MCF 10A (cell line): Measurements from ENCODE around the gene RAB11FIP2. TPM values are rescaled to one million over a fixed set of nuclear protein-coding genes. Genes with fewer than 3 reads are reported as not detected.
A peak's percentile ranks its signal among the peaks of the same experiment; 100 is the strongest.

Source experiments
- BruUV-seq: library from RNA; stranded (reverse); fragments of 400-500 nt; replicated peaks from 2 replicates; lab custom pipeline; 2021; lab: Mats Ljungman, UMichigan
- CTCF ChIA-PET: fragments of 300-600 bp; sonication (Branson Sonifier 250); formaldehyde crosslinking; extraction: SDS; loops from one replicate; lab custom pipeline; 2021; ENCODE audit warnings: antibody characterized with exemption, inconsistent platforms; lab: Yijun Ruan, JAX
- POLR2A ChIA-PET: fragments of 300-600, 350-650 bp; sonication (Branson Sonifier 250); formaldehyde crosslinking; extraction: SDS; loops from one replicate; lab custom pipeline; 2020; ENCODE audit warnings: antibody characterized with exemption, inconsistent platforms; lab: Yijun Ruan, JAX
- DNase-seq: peaks from one replicate; pipeline ENCODE4 v3.0.0-alpha.2; 2018; ENCODE audit not compliant: unreplicated experiment
- H3K27ac Mint-ChIP-seq: one replicate; pipeline ENCODE4 v1.8.0; 2022; ENCODE audit warnings: mild to moderate bottlenecking, low read depth, mixed read lengths; ENCODE audit not compliant: unreplicated experiment
- H3K27me3 Mint-ChIP-seq: one replicate; pipeline ENCODE4 v1.8.0; 2022; ENCODE audit warnings: mixed read lengths; ENCODE audit not compliant: insufficient read depth, unreplicated experiment
- H3K36me3 Mint-ChIP-seq: one replicate; pipeline ENCODE4 v1.8.0; 2022; ENCODE audit warnings: mild to moderate bottlenecking, moderate library complexity, mixed read lengths; ENCODE audit not compliant: insufficient read depth, unreplicated experiment
- H3K4me1 Mint-ChIP-seq: one replicate; pipeline ENCODE4 v1.8.0; 2022; ENCODE audit warnings: mixed read lengths; ENCODE audit not compliant: insufficient read depth, unreplicated experiment
- H3K4me3 Mint-ChIP-seq: one replicate; pipeline ENCODE4 v1.8.0; 2022; ENCODE audit warnings: mild to moderate bottlenecking, moderate library complexity, mixed read lengths; ENCODE audit not compliant: unreplicated experiment
- H3K9me3 Mint-ChIP-seq: one replicate; pipeline ENCODE4 v1.8.0; 2022; ENCODE audit warnings: mixed read lengths; ENCODE audit not compliant: unreplicated experiment
- CTCF ChIP-seq: fragments of 200-600 bp; IDR thresholded peaks from one replicate; pipeline ENCODE4 v1.8.0; 2022; ENCODE audit warnings: antibody characterized with exemption, mild to moderate bottlenecking; ENCODE audit not compliant: unreplicated experiment
- intact Hi-C: fragments of 100-400 bp; cut with micrococcal nuclease; formaldehyde crosslinking; loops from 2 replicates; pipeline ENCODE4 v1.14.1; 2022
- total RNA-seq: library from RNA; stranded (reverse); gene quantifications from 2 replicates; pipeline ENCODE4 v1.2.3, GENCODE V29; 2022

Gene RAB11FIP2
- total RNA-seq, 1 experiment from 2014 or later = 23.9 TPM

- TF ChIP-seq CTCF = no peak
- Mint-ChIP-seq H3K9me3 (no peaks in the 10 kb centered on the region), H3K4me3 (no peak overlapping the region), H3K4me1 (peaks cover 6% of the 10 kb centered on the region), H3K27ac (no peak overlapping the region), H3K27me3 (no peaks in the 10 kb centered on the region), H3K36me3 (no peaks in the 10 kb centered on the region)
- intact Hi-C loops = no loop called here
- BruUV-seq = no TSS peak
- DNase-seq = no peak
- POLR2A ChIA-PET = no interaction called here
- CTCF ChIA-PET = interaction anchor here (0.5 kb wide), 1 partner anchor 8 kb away, joined by 3 read pairs; no protein-coding TSS in a partner anchor
Measured at GRCh38 chr10:118052816-118053215, 6.1 kb upstream of the RAB11FIP2 start.

- TF ChIP-seq CTCF = no peak
- ChIA-PET CTCF (interaction anchor here (0.8 kb wide), 1 partner anchor 551 kb away, joined by 4 read pairs; no protein-coding TSS in a partner anchor), POLR2A (no interaction called here)
- Mint-ChIP-seq H3K9me3 (no peaks in the 10 kb centered on the region), H3K27me3 (no peaks in the 10 kb centered on the region), H3K27ac (no peak overlapping the region), H3K4me1 (peaks cover 15% of the 10 kb centered on the region), H3K4me3 (peak overlapping the region; percentile 82), H3K36me3 (no peaks in the 10 kb centered on the region)
- intact Hi-C loops = loop anchor here (5.0 to 10.0 kb wide), 4 partner anchors 246 to 511 kb away; no protein-coding TSS in a partner anchor
- no peak for DNase-seq
- no TSS peak for BruUV-seq
Measured at GRCh38 chr10:118047880-118048279, 1.1 kb upstream of the RAB11FIP2 start.

GRCh38 chr10:118047157-118047719, 497 bp upstream of the RAB11FIP2 start:
- intact Hi-C loops = loop anchor here (5.0 to 10.0 kb wide), 4 partner anchors 245 to 510 kb away; no protein-coding TSS in a partner anchor
- no peaks in the 10 kb centered on the region for H3K36me3 Mint-ChIP-seq
- peak overlapping the region; percentile 87 for H3K27ac Mint-ChIP-seq
- BruUV-seq = TSS peak; percentile 59
- H3K9me3 Mint-ChIP-seq = no peaks in the 10 kb centered on the region
- no peak for TF ChIP-seq CTCF
- peaks cover 21% of the 10 kb centered on the region for H3K4me1 Mint-ChIP-seq
- no peaks in the 10 kb centered on the region for H3K27me3 Mint-ChIP-seq
- peak overlapping the region; percentile 82 for H3K4me3 Mint-ChIP-seq
- ChIA-PET CTCF (no interaction called here), POLR2A (interaction anchor here (1.0 to 2.6 kb wide), 3 partner anchors 45 to 370 kb away, joined by 4 to 16 read pairs (median 4); no protein-coding TSS in a partner anchor)
- no peak for DNase-seq

GRCh38 chr10:118045837-118046394, 825 bp downstream of the RAB11FIP2 start:
- Mint-ChIP-seq H3K9me3 (no peaks in the 10 kb centered on the region), H3K4me1 (peaks cover 26% of the 10 kb centered on the region), H3K27ac (peak overlapping the region; percentile 87), H3K36me3 (no peaks in the 10 kb centered on the region), H3K27me3 (no peaks in the 10 kb centered on the region), H3K4me3 (peak overlapping the region; percentile 82)
- peak; percentile 61 for DNase-seq
- POLR2A ChIA-PET = interaction anchor here (0.7 to 2.6 kb wide), 16 partner anchors 9 to 1826 kb away, joined by 3 to 16 read pairs (median 4); no protein-coding TSS in a partner anchor
- intact Hi-C loops = loop anchor here (5.0 to 10.0 kb wide), 4 partner anchors 244 to 509 kb away; no protein-coding TSS in a partner anchor
- no peak for TF ChIP-seq CTCF
- no TSS peak for BruUV-seq
- CTCF ChIA-PET = interaction anchor here (1.0 kb wide), 1 partner anchor 315 kb away, joined by 3 read pairs; no protein-coding TSS in a partner anchor
